Osteoblast (primary cell): ENCODE measurements around the gene PZP. TPM values are rescaled to one million over a fixed set of nuclear protein-coding genes. Genes with fewer than 3 reads are reported as not detected.
"Not testable (repeated sequence)": the region's sequence is repeated elsewhere in the genome, so short reads cannot be mapped to it uniquely, and the experiment has no call there.

Experiments
- DNase-seq: peaks from one replicate; pipeline ENCODE4 v3.0.0; 2011; ENCODE audit warnings: low spot score, mixed read lengths; ENCODE audit not compliant: insufficient read length; ENCODE audit errors: missing footprints
- H2AFZ ChIP-seq: 2 replicates; pipeline ENCODE4 v1.6.0; 2011; ENCODE audit warnings: mild to moderate bottlenecking, low read length
- H3K27ac ChIP-seq: 2 replicates; pipeline ENCODE4 v1.5.1; 2011; ENCODE audit warnings: mild to moderate bottlenecking, low read depth, low read length, moderate library complexity
- H3K27me3 ChIP-seq: 2 replicates; pipeline ENCODE4 v1.6.0; 2012; ENCODE audit warnings: mild to moderate bottlenecking, control low read depth, inconsistent platforms, low read length, moderate library complexity; ENCODE audit not compliant: insufficient read depth
- H3K36me3 ChIP-seq: 2 replicates; pipeline ENCODE4 v1.5.1; 2011; ENCODE audit warnings: mild to moderate bottlenecking, low read length, control low read depth, moderate library complexity; ENCODE audit not compliant: insufficient read depth
- H3K4me1 ChIP-seq: 2 replicates; pipeline ENCODE4 v1.5.1; 2011; ENCODE audit warnings: mild to moderate bottlenecking, low read length, control low read depth, moderate library complexity; ENCODE audit not compliant: insufficient read depth
- H3K4me2 ChIP-seq: 2 replicates; pipeline ENCODE4 v1.6.0; 2011; ENCODE audit warnings: mild to moderate bottlenecking, low read length; ENCODE audit not compliant: insufficient read depth
- H3K4me3 ChIP-seq: fragments of 200-600 bp; sonication (generic); 3 replicates; pipeline ENCODE4 v1.5.1; 2012; ENCODE audit warnings: mild to moderate bottlenecking, low read length, inconsistent platforms; ENCODE audit not compliant: insufficient read depth
- H3K79me2 ChIP-seq: 2 replicates; pipeline ENCODE4 v1.6.0; 2012; ENCODE audit warnings: mild to moderate bottlenecking, low read length, control low read depth, inconsistent platforms; ENCODE audit not compliant: insufficient read depth
- H3K9me3 ChIP-seq: 2 replicates; pipeline ENCODE4 v1.5.1; 2011; ENCODE audit warnings: low read depth, low read length, control low read depth
- H4K20me1 ChIP-seq: 2 replicates; pipeline ENCODE4 v1.6.0; 2012; ENCODE audit warnings: mild to moderate bottlenecking, low read length, control low read depth; ENCODE audit not compliant: insufficient read depth
- CTCF ChIP-seq: IDR thresholded peaks from 2 replicates; pipeline ENCODE4 v1.5.1; 2011; ENCODE audit warnings: mild to moderate bottlenecking, low read depth, low read length, moderate library complexity; ENCODE audit errors: extremely low read depth
- total RNA-seq: library from RNA; depleted of rRNA; stranded (reverse); fragments of >200 nt; gene quantifications from 2 replicates; pipeline ENCODE4 v1.2.3, GENCODE V29; 2012

The PZP gene
- total RNA-seq, 1 donor: not detected

GRCh38 chr12:9253464-9253863 lies 45.3 kb upstream of the PZP start:
- no peak for TF ChIP-seq CTCF
- Histone ChIP-seq H2AFZ (no peak overlapping the region), H3K4me3 (no peak overlapping the region), H3K36me3 (no peaks in the 10 kb centered on the region), H3K9me3 (no peaks in the 10 kb centered on the region), H4K20me1 (no peaks in the 10 kb centered on the region), H3K4me2 (no peak overlapping the region), H3K4me1 (no peaks in the 10 kb centered on the region), H3K79me2 (no peaks in the 10 kb centered on the region), H3K27ac (no peak overlapping the region), H3K27me3 (no peaks in the 10 kb centered on the region)
- no peak for DNase-seq

GRCh38 chr12:9252791-9253190 lies 44.6 kb upstream of the PZP start:
- not testable (repeated sequence) for H3K4me2 ChIP-seq, H3K4me3 ChIP-seq

GRCh38 chr12:9252256-9252655 lies 44.1 kb upstream of the PZP start:
- H3K79me2 ChIP-seq: no peaks in the 10 kb centered on the region
- no peak overlapping the region for H3K4me3 ChIP-seq
- H3K36me3 ChIP-seq: no peaks in the 10 kb centered on the region
- no peaks in the 10 kb centered on the region for H3K27me3 ChIP-seq
- no peaks in the 10 kb centered on the region for H4K20me1 ChIP-seq
- no peaks in the 10 kb centered on the region for H3K9me3 ChIP-seq
- DNase-seq: no peak
- H2AFZ ChIP-seq: no peak overlapping the region
- no peak overlapping the region for H3K27ac ChIP-seq
- no peak overlapping the region for H3K4me2 ChIP-seq
- no peak for TF ChIP-seq CTCF
- H3K4me1 ChIP-seq: no peaks in the 10 kb centered on the region

More at GRCh38 chr12:9252791-9253190, 44.6 kb upstream of the PZP start:
- not testable (repeated sequence) for DNase-seq, H2AFZ ChIP-seq, H3K27ac ChIP-seq, H3K27me3 ChIP-seq, H4K20me1 ChIP-seq, H3K36me3 ChIP-seq, H3K79me2 ChIP-seq, H3K4me1 ChIP-seq, H3K9me3 ChIP-seq

GRCh38 chr12:9248435-9248834 lies 40.2 kb upstream of the PZP start:
- Histone ChIP-seq H2AFZ (no peak overlapping the region), H3K27ac (no peak overlapping the region), H3K4me3 (no peak overlapping the region), H4K20me1 (no peaks in the 10 kb centered on the region), H3K4me2 (no peak overlapping the region), H3K4me1 (no peaks in the 10 kb centered on the region), H3K9me3 (no peaks in the 10 kb centered on the region), H3K36me3 (no peaks in the 10 kb centered on the region), H3K79me2 (no peaks in the 10 kb centered on the region), H3K27me3 (no peaks in the 10 kb centered on the region)
- no peak for DNase-seq
- no peak for TF ChIP-seq CTCF
